ENCODE results near the gene HYI.
"Not testable (repeated sequence)": the region's sequence is repeated elsewhere in the genome, so short reads cannot be mapped to it uniquely, and the experiment has no call there.

Gene HYI
- total RNA-seq, result 4.6 to 20.1 (median 18.2) reads per million in 3 experiments

GRCh38 chr1:43453442-43454269 is at the start of gene HYI:
HYI (minus strand) TSS chr1:43453931; CDS start chr1:43453793, 138 bp downstream.
- DNase-seq, result peak; percentile 69

- DNase-seq, result not testable (repeated sequence)
Measured at GRCh38 chr1:43501806-43502205, 48.1 kb upstream of the HYI start.

- DNase-seq, result no peak
Measured at GRCh38 chr1:43499898-43500297, 46.2 kb upstream of the HYI start.

- no peak for DNase-seq
Measured at GRCh38 chr1:43495204-43495603, 41.5 kb upstream of the HYI start.

- DNase-seq, result no peak
Measured at GRCh38 chr1:43493661-43494450, 40.1 kb upstream of the HYI start.

- no peak for DNase-seq
Measured at GRCh38 chr1:43492826-43493225, 39.1 kb upstream of the HYI start.

GRCh38 chr1:43491061-43491460 is 37.3 kb upstream of the HYI start:
- no peak for DNase-seq

GRCh38 chr1:43488165-43488564 is 34.4 kb upstream of the HYI start:
- DNase-seq, result no peak

GRCh38 chr1:43484367-43484766 is 30.6 kb upstream of the HYI start:
- DNase-seq, result no peak

- DNase-seq, result no peak
Measured at GRCh38 chr1:43482215-43482614, 28.5 kb upstream of the HYI start.

GRCh38 chr1:43481491-43481890 is 27.8 kb upstream of the HYI start:
- DNase-seq, result no peak

GRCh38 chr1:43479414-43479813 is 25.7 kb upstream of the HYI start:
- DNase-seq, result no peak

GRCh38 chr1:43477716-43478115 is 24.0 kb upstream of the HYI start:
- no peak for DNase-seq

GRCh38 chr1:43475611-43476401 is 22.1 kb upstream of the HYI start:
- not testable (repeated sequence) for DNase-seq

- no peak for DNase-seq
Measured at GRCh38 chr1:43473463-43473862, 19.7 kb upstream of the HYI start.

GRCh38 chr1:43472463-43473151 is 18.9 kb upstream of the HYI start:
- not testable (repeated sequence) for DNase-seq

- DNase-seq, result no peak
Measured at GRCh38 chr1:43472087-43472462, 18.3 kb upstream of the HYI start.

- DNase-seq, result no peak
Measured at GRCh38 chr1:43469932-43470331, 16.2 kb upstream of the HYI start.

- no peak for DNase-seq
Measured at GRCh38 chr1:43468414-43468813, 14.7 kb upstream of the HYI start.

- DNase-seq, result no peak
Measured at GRCh38 chr1:43466403-43466802, 12.7 kb upstream of the HYI start.

GRCh38 chr1:43465505-43466067 is 11.9 kb upstream of the HYI start:
- no peak for DNase-seq

All from central memory CD4-positive, alpha-beta T cell (primary cell).